ENCODE results near the gene TESPA1.

The TESPA1 gene

GRCh38 chr12:54983536-54984101, 943 bp downstream of the TESPA1 start:
- no peak for DNase-seq (ENCODE audit: low spot score)

GRCh38 chr12:54981796-54982195, 2.8 kb downstream of the TESPA1 start:
- no peak for DNase-seq (ENCODE audit: low spot score)

DNA sequence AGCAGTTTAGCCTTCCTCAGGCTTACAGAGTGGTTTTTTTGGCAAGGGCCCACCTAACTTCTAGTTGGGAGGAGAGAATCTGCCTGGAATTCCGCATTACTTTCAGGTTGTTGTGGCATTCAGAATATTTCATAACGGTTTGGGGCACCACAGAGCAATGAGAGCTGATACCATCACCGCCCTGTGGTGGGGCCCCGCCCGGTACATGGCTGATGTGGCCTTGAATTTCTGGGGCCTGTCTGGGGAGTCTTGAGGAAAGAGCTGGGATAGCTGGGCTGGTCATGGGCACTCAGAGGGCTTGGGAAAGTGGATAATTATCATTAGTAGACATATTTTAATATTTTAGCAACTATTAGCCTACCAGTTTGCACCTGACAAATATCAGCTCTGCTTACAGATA, 4.2 kb downstream of the TESPA1 start:
- DNase-seq (ENCODE audit: low spot score): no peak

GRCh38 chr12:54977857-54978256, 6.7 kb downstream of the TESPA1 start:
- no peak for DNase-seq (ENCODE audit: low spot score)

DNA sequence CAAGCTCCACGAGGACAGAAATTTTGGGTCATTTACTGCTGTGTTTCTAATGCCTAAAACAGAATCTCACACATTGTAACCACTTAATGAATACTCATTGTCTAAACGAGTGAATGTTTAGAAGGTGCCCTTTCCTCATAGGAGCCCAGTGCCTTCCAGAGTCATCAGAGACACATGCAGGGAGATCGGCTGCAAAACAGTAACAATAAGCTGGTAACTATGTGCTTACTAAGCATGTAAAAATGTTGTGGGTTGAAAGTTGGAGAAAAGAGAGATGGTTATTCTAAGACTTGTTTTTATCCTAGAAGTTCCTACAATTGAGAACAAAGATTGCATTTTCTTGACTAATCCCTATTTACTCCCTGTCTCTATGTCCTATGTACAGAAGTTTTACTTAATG, 7.4 kb downstream of the TESPA1 start:
- no peak for DNase-seq (ENCODE audit: low spot score)

GRCh38 chr12:54975875-54976274, 8.7 kb downstream of the TESPA1 start:
- DNase-seq (ENCODE audit: low spot score): no peak

GRCh38 chr12:54975272-54975671, 9.3 kb downstream of the TESPA1 start:
- no peak for DNase-seq (ENCODE audit: low spot score)

- no peak for DNase-seq (ENCODE audit: low spot score)
Observed at GRCh38 chr12:54974279-54974678, 10.3 kb downstream of the TESPA1 start.

DNA sequence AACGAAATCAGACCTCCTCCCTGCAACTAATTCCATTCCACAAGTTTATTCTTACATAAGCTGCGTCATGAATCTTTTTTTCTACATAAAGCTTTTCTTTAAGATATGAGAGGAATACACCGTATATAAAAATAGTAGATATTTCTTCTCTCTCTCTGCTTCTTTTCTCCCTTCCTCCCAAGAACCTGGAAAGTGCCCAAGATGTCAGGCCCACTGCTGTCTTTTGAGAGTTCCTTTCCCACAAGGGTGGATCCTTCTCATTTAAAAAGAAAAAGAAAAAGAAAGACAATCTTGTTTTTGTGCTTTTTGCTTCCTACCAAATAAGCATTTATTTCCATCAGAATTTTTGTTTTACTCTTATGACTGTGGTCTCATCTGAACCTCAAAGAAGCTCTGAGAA, 11.0 kb downstream of the TESPA1 start:
- no peak for DNase-seq (ENCODE audit: low spot score)

DNA sequence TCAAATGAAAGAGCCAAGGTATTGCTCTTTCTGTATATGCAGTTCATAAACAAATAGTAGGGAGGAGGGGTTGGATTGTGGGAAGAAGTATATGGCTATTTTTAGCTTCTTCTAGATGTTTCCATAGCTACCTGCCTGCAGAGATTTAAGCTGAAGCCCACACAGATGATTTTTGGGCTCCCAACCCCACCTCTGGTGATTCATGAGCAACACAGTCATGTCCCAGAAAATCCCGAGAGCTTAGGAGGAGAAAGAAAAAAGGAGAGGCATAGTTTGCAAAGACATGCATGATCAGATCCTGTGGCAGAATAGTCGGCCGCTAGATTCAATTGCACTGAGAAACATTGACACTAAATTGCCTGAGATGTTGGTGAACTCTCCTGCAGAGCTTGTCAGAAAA, 13.8 kb downstream of the TESPA1 start:
- DNase-seq (ENCODE audit: low spot score): no peak

- DNase-seq (ENCODE audit: low spot score): no peak
Observed at GRCh38 chr12:54968181-54968730, 16.3 kb downstream of the TESPA1 start.

GRCh38 chr12:54967461-54967860, 17.1 kb downstream of the TESPA1 start:
- DNase-seq (ENCODE audit: low spot score): no peak

GRCh38 chr12:54961190-54961589, 23.4 kb downstream of the TESPA1 start:
- no peak for DNase-seq (ENCODE audit: low spot score)

GRCh38 chr12:54959291-54960018, 25.1 kb downstream of the TESPA1 start:
- DNase-seq (ENCODE audit: low spot score): no peak

DNA sequence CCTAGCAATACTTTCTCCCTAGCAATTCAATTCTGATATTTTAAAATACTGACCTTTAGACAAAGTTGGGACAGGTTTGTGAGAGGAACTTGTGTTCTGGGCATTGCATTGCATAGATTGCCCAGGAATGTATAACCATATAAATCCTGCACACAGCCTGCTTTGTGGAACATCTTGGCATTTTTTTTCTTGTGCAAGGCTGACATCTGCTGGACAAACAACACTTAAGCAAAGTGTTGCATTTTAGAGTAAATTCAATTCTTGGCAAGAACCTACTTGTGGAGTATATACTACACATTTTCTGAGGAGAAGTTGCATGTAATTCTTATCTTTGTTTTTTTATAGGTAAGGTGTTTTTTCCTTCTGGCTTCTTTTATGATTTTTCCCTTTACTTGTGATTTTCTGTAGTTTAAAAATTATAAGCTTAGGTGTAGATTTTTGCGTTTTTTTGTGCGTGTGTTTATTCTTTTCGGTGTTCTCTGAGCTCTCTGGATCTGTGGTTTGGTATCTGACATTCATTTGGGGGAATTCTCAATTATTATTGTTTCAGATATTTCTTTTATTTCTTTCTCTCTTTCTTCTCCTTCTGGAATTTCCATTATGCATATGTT, 26.4 kb downstream of the TESPA1 start:
- peak; percentile 29 for DNase-seq (ENCODE audit: low spot score)

DNA sequence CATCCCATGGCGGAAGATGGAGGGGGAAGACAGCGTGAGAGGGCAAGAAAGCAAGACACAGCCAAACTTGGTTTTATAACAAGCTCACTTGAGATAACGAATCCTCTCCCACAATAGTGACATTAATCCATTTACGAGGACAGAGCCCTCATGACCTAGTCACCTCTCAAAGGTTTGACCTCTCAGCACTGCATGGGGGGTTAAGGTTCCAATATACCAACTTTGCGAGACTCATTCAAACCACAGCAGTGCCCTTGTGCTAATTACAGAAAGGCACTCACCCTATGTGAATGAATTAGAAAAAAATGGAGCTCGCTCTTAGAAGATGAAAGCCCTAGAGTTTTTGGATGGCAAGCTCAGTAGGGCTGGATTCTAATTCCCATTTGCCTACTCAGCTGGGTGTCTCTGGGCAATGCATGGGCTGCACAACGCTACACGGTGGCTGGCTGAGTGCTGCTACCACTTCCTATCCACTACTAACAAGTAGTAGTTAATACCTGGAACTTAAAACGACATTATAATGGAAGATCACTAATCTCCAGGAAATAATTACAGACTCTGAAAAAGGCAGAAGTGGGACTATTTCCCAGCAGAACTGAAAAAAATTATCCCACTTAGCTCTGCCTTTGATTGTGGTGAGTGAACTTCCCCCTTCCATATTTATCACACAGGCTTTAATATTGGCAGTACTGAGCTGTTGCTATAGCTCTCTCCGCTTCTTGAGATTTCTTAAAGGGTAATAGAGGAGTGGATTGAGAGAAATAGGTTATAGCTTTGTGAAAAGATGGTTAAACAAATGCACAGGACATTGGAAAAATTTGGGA, 27.5 kb downstream of the TESPA1 start:
- no peak for DNase-seq (ENCODE audit: low spot score)

GRCh38 chr12:54956322-54956721, 28.2 kb downstream of the TESPA1 start:
- no peak for DNase-seq (ENCODE audit: low spot score)

DNA sequence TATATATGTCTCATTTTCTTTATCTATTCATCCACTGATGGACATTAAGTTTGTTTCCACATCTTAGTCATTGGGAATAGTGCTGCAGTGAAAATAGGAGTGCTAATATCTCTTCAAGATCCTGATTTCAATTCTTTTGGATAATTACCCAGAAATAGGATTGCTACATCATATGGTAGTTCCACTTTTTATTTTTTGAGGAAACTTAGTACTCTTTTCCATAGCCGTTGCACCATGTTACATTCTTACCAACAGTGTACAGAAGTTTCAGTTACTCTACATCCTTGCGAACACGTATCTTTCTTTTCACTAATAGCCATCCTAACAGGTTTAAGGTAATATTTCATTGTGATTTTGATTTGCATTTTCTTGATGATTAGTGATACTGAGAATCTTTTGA, 29.8 kb downstream of the TESPA1 start:
- DNase-seq (ENCODE audit: low spot score): no peak

GRCh38 chr12:54954228-54954627, 30.3 kb downstream of the TESPA1 start:
- no peak for DNase-seq (ENCODE audit: low spot score)

DNA sequence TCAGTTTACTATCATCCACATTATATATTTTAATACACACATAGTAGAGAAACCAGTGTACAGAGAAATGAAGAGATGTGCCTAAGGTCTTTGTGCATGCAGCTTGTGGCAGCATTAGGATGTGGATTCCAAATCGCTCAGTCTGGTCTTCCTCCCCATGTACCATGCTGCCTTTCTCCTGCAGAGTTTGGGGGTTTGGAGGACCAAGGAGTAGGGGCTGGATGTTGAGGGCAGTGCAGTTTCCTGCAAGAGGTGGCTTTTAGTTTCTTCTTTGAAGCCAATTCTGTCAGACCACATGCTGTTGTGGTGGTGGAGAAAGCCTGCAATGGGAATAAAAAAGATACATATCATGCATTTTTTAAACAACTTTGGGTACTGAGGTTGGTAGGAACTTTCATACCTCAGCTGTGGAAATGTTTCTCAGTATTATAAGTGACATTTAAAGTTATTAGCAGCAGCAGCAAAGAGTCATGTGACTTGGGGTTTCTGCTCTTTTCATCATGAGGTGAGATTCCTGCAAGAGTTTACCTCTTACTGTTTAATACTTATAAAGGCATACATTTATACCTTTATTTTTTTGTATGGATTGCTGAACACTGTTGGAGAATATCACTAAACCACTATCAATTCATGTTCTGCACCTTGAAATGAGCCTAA, 34.4 kb downstream of the TESPA1 start:
- DNase-seq (ENCODE audit: low spot score): no peak

DNA sequence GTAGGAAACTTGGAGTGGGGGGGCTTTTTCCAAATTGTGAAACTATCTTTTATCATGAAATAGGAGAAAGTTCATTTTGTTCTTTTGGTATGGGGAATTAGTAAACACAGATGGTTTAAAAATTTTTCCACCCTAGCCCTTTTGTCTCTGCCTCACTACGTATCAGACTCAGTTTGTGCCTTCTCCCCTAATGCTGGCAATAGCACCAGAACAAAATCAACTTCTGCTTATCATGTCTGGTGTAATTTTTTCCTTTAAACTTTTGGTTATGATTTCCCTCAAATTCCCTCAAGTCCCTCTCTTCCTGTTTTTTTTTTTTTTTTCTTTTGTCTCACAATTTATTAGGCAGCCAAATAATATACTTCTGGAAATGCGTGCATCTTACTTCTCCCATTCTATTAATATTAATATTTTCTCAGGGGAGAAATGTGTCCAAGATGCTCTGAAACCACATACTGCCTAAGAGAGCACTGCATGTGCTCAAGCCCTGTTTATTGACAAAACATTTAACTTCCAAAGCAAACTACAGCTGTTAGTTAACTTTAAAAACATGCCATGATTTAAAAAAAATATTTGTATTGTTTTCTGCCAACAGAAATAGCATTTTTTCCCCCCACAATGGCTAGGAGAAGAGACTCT, 35.4 kb downstream of the TESPA1 start:
- DNase-seq (ENCODE audit: low spot score): no peak

All from HuH-7.5 (cell line).